ENCODE data around the gene TREML2.

The TREML2 gene

GRCh38 chr6:41175084-41175483 lies 25.9 kb downstream of the TREML2 start:
- no peak overlapping the region for H3K27ac ChIP-seq (ENCODE audit: extremely low read depth, low read depth, low read length)
- no peaks in the 10 kb centered on the region for H3K36me3 ChIP-seq (ENCODE audit: control insufficient read depth in 2 of 2, insufficient read depth in 1 of 2, low read length in 2 of 2)
- POLR2A ChIA-PET: no interaction called here
- no peak overlapping the region for H3K4me3 ChIP-seq (ENCODE audit: low read depth, low read length)
- CTCF ChIA-PET: no interaction called here
- H3K9me3 ChIP-seq (ENCODE audit: control insufficient read depth, insufficient read depth, low read depth, low read length): no peaks in the 10 kb centered on the region
- no peaks in the 10 kb centered on the region for H3K4me1 ChIP-seq (ENCODE audit: control insufficient read depth, insufficient read depth, low read length)
- TF ChIP-seq ZNF366 (tag by site-specific recombination; conservative IDR thresholded peaks at IDR 0.05): no peak
- TF ChIP-seq ZNF658 (tag by site-specific recombination; IDR thresholded peaks at IDR 0.05): no peak
- TF ChIP-seq, protein P1, sequence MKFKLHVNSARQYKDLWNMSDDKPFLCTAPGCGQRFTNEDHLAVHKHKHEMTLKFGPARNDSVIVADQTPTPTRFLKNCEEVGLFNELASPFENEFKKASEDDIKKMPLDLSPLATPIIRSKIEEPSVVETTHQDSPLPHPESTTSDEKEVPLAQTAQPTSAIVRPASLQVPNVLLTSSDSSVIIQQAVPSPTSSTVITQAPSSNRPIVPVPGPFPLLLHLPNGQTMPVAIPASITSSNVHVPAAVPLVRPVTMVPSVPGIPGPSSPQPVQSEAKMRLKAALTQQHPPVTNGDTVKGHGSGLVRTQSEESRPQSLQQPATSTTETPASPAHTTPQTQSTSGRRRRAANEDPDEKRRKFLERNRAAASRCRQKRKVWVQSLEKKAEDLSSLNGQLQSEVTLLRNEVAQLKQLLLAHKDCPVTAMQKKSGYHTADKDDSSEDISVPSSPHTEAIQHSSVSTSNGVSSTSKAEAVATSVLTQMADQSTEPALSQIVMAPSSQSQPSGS (tag by site-specific recombination; IDR thresholded peaks at IDR 0.05; ENCODE audit: low read depth): peak; percentile 57; the same call in 1 of the 2 replicates
- no peak for TF ChIP-seq ZNF391 (tag by site-specific recombination; IDR thresholded peaks at IDR 0.05; ENCODE audit: borderline replicate concordance, low read depth)
- TF ChIP-seq SALL2 (tag by site-specific recombination; IDR thresholded peaks at IDR 0.05; ENCODE audit: borderline replicate concordance): no peak
- TF ChIP-seq, protein P2, sequence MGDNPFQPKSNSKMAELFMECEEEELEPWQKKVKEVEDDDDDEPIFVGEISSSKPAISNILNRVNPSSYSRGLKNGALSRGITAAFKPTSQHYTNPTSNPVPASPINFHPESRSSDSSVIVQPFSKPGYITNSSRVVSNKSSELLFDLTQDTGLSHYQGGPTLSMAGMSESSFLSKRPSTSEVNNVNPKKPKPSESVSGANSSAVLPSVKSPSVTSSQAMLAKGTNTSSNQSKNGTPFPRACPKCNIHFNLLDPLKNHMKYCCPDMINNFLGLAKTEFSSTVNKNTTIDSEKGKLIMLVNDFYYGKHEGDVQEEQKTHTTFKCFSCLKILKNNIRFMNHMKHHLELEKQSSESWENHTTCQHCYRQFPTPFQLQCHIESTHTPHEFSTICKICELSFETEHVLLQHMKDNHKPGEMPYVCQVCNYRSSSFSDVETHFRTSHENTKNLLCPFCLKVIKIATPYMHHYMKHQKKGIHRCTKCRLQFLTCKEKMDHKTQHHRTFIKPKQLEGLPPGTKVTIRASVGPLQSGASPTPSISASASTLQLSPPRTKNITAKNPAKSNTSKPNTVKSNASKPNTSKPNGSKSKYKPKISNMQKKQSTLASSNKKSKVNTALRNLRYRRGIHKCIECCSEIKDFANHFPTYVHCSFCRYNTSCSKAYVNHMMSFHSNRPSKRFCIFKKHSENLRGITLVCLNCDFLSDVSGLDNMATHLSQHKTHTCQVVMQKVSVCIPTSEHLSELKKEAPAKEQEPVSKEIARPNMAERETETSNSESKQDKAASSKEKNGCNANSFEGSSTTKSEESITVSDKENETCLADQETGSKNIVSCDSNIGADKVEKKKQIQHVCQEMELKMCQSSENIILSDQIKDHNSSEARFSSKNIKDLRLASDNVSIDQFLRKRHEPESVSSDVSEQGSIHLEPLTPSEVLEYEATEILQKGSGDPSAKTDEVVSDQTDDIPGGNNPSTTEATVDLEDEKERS (tag by site-specific recombination; IDR thresholded peaks at IDR 0.05): no peak
- TF ChIP-seq ZBTB17 (tag by site-specific recombination; IDR thresholded peaks at IDR 0.05): no peak
- TF ChIP-seq, protein P3, sequence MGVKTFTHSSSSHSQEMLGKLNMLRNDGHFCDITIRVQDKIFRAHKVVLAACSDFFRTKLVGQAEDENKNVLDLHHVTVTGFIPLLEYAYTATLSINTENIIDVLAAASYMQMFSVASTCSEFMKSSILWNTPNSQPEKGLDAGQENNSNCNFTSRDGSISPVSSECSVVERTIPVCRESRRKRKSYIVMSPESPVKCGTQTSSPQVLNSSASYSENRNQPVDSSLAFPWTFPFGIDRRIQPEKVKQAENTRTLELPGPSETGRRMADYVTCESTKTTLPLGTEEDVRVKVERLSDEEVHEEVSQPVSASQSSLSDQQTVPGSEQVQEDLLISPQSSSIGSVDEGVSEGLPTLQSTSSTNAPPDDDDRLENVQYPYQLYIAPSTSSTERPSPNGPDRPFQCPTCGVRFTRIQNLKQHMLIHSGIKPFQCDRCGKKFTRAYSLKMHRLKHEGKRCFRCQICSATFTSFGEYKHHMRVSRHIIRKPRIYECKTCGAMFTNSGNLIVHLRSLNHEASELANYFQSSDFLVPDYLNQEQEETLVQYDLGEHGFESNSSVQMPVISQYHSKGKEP (tag by site-specific recombination; IDR thresholded peaks at IDR 0.05): no peak

- Histone ChIP-seq H3K9me3 (ENCODE audit: control insufficient read depth, insufficient read depth, low read depth, low read length) (no peaks in the 10 kb centered on the region), H3K4me1 (ENCODE audit: control insufficient read depth, insufficient read depth, low read length) (no peaks in the 10 kb centered on the region), H3K36me3 (ENCODE audit: control insufficient read depth in 2 of 2, insufficient read depth in 1 of 2, low read length in 2 of 2) (no peaks in the 10 kb centered on the region), H3K4me3 (ENCODE audit: low read depth, low read length) (no peak overlapping the region), H3K27ac (ENCODE audit: extremely low read depth, low read depth, low read length) (no peak overlapping the region)
- no peak for TF ChIP-seq SCRT2 (tag by site-specific recombination; IDR thresholded peaks at IDR 0.05)
- no peak for TF ChIP-seq ZSCAN23 (tag by site-specific recombination; IDR thresholded peaks at IDR 0.05)
- TF ChIP-seq ZNF623 (tag by site-specific recombination; IDR thresholded peaks at IDR 0.05): no peak
- no peak for TF ChIP-seq ZNF561 (tag by site-specific recombination; IDR thresholded peaks at IDR 0.05; ENCODE audit: borderline replicate concordance)
- TF ChIP-seq, protein P4, sequence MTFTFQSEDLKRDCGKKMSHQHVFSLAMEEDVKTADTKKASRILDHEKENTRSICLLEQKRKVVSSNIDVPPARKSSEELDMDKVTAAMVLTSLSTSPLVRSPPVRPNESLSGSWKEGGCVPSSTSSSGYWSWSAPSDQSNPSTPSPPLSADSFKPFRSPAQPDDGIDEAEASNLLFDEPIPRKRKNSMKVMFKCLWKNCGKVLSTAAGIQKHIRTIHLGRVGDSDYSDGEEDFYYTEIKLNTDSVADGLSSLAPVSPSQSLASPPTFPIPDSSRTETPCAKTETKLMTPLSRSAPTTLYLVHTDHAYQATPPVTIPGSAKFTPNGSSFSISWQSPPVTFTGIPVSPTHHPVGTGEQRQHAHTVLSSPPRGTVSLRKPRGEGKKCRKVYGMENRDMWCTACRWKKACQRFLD (tag by site-specific recombination; IDR thresholded peaks at IDR 0.05): no peak
- TF ChIP-seq ZNF280C (tag by site-specific recombination; IDR thresholded peaks at IDR 0.05): no peak
- TF ChIP-seq PBX3 (CRISPR knock-in tag; IDR thresholded peaks at IDR 0.05): no peak
- no peak for TF ChIP-seq ZNF335 (tag by site-specific recombination; conservative IDR thresholded peaks at IDR 0.05)
- TF ChIP-seq ZNF521 (tag by site-specific recombination; IDR thresholded peaks at IDR 0.05): no peak
- no peak for TF ChIP-seq ZNF629 (tag by site-specific recombination; IDR thresholded peaks at IDR 0.05)
- ChIA-PET CTCF (interaction anchor here (1.3 kb wide), 1 partner anchor 131 kb away, joined by 3 read pairs; no protein-coding TSS in a partner anchor), POLR2A (no interaction called here)
Measured at GRCh38 chr6:41174610-41175009, 26.3 kb downstream of the TREML2 start.
